Retina (tissue), 1 donor: ENCODE results near the gene ZNF112.

Experiments
- DNase-seq: peaks from one replicate; pipeline ENCODE4 v3.0.0-alpha.2; 2016

ZNF112 gene

DNA sequence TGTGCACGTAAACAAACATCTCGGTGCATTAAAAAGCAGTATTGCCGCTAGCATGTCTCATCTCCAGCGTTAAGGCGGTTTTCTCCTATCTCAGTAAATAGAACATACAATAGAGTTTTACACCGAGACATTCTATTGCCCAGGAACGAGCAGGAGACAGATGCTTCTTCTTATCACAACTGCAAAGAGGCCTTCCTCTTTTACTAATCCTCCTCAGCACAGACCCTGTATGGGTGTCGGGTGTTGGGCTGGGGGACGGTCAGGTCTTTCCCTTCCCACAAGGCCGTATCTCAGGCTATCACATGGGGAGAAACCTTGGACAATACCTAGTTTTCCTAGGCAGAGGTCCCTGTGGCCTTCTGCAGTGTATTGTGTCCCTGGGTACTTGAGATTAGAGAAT lies 75.6 kb downstream of the ZNF112 start:
- no peak for DNase-seq

DNA sequence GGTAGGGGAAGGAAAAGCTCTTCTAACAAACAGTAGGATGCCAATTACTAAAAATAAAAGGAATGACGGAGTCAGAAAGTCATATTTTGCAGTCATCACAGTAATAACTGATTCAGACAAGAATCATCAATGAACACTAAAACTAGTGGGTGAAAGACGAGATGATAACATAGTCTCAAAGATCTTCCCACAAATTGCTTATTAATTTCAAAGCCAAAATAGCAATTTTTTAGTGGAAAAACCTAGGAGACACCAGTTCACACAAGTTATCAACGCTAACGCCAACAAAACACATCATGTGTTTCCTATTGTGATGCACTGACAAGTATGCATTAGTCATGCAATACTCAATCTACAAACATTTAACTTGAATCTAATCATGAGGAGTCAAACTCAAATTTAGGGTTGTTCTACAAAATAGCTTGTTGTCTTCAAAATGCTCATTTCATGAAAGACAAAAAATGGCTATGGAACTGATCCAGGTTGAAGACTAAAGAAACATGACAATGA lies 78.2 kb downstream of the ZNF112 start:
- no peak for DNase-seq

DNA sequence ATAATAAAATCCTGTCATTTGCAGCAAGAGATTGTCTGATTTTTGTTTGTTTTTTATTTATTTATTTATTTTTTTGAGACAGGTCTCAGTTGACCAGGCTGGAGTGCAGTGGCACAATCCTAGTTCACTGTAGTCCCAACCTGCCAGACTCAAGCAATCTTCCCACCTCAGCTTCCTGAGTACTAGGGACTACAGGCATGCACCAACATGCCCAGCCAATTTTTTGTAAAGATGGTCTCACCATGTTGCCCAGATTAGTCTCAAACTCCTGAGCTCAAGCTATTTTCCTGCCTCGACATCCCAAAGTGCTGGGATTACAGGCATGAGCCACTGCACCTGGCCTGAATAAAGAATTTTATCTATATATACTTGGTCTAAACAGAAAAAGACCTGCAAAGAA lies 79.1 kb downstream of the ZNF112 start:
- DNase-seq = no peak
